ENCODE data around the gene MIR17HG.

The MIR17HG gene

DNA sequence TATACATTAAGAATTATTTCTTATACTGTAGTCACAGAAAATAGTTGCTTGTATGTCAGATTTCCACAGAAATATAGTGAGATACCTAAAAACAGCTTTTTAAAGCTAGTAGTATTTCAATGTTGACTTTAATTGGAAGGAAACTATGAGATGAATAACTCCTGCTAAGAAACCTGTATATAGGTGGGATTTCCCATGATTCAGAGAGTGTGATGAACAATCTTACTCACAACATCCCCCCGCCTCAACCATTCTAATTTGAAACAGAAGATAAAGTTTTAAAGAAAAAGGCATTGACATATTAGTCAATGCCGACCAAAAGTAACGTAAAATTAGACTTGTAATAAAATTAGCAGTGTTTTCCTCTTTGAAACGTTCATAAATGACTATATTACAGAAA lies 1.4 kb upstream of the MIR17HG start:
- no peak overlapping the region for H3K4me3 ChIP-seq (ENCODE audit: low read length)
- DNase-seq (ENCODE audit: low read depth): no peak
- no peak for TF ChIP-seq CTCF (IDR thresholded peaks at IDR 0.05; ENCODE audit: insufficient read depth, low read depth, low read length, missing control alignments)

GRCh38 chr13:91346850-91347201 lies 661 bp upstream of the MIR17HG start:
- peak overlapping the region; percentile 53 for H3K4me3 ChIP-seq (ENCODE audit: low read length)
- DNase-seq (ENCODE audit: low read depth): peak; percentile 21
- no peak for TF ChIP-seq CTCF (IDR thresholded peaks at IDR 0.05; ENCODE audit: insufficient read depth, low read depth, low read length, missing control alignments)

- no peak for TF ChIP-seq CTCF (IDR thresholded peaks at IDR 0.05; ENCODE audit: insufficient read depth, low read depth, low read length, missing control alignments)
- peak overlapping the region; percentile 45 for H3K4me3 ChIP-seq (ENCODE audit: low read length)
- DNase-seq (ENCODE audit: low read depth): peak; percentile 47
These were observed 764 bp downstream of the MIR17HG start for GRCh38 chr13:91347996-91348905.

GRCh38 chr13:91348906-91349435 lies 1.5 kb downstream of the MIR17HG start:
- DNase-seq (ENCODE audit: low read depth): peak; percentile 89
- H3K4me3 ChIP-seq (ENCODE audit: low read length): peak overlapping the region; percentile 73
- TF ChIP-seq CTCF (IDR thresholded peaks at IDR 0.05; ENCODE audit: insufficient read depth, low read depth, low read length, missing control alignments): peak; percentile 70

GRCh38 chr13:91349992-91350911 lies 2.8 kb downstream of the MIR17HG start:
- H3K4me3 ChIP-seq (ENCODE audit: low read length): peak overlapping the region; percentile 73
- no peak for DNase-seq (ENCODE audit: low read depth)
- TF ChIP-seq CTCF (IDR thresholded peaks at IDR 0.05; ENCODE audit: insufficient read depth, low read depth, low read length, missing control alignments): no peak

GRCh38 chr13:91351123-91351522 lies 3.6 kb downstream of the MIR17HG start:
- DNase-seq (ENCODE audit: low read depth): no peak
- H3K4me3 ChIP-seq (ENCODE audit: low read length): peak overlapping the region; percentile 73
- no peak for TF ChIP-seq CTCF (IDR thresholded peaks at IDR 0.05; ENCODE audit: insufficient read depth, low read depth, low read length, missing control alignments)

Measured in epithelial cell of esophagus (primary cell).